Astrocyte (in vitro differentiated cells and primary cell): ENCODE results near the gene CTNNA3. TPM values are rescaled to one million over a fixed set of nuclear protein-coding genes. Genes with fewer than 3 reads are reported as not detected.

Experiments
- DNase-seq: peaks from one replicate; pipeline ENCODE4 v3.0.0-alpha.2; 2010; ENCODE audit warnings: low read depth
- FAIRE-seq: peaks from 2 replicates; lab custom pipeline; 2011; peaks lifted over from hg19 to GRCh38; lab: Jason Lieb, UNC
- H2AFZ ChIP-seq: 2 replicates; pipeline ENCODE4 v1.6.0; 2012; ENCODE audit warnings: low read depth, low read length, inconsistent platforms
- H3K27ac ChIP-seq: 2 replicates; pipeline ENCODE4 v1.5.1; 2011; ENCODE audit warnings: low read depth, low read length, inconsistent platforms
- H3K27me3 ChIP-seq: 2 replicates; pipeline ENCODE4 v1.6.0; 2011; ENCODE audit warnings: low read length, inconsistent platforms; ENCODE audit not compliant: insufficient read depth
- H3K36me3 ChIP-seq: 2 replicates; pipeline ENCODE4 v1.5.1; 2011; ENCODE audit warnings: low read length, inconsistent platforms; ENCODE audit not compliant: insufficient read depth
- H3K4me1 ChIP-seq: 2 replicates; pipeline ENCODE4 v1.5.1; 2011; ENCODE audit warnings: low read length, inconsistent platforms; ENCODE audit not compliant: insufficient read depth
- H3K4me2 ChIP-seq: 2 replicates; pipeline ENCODE4 v1.6.0; 2012; ENCODE audit warnings: low read length, inconsistent platforms
- H3K4me3 ChIP-seq: 2 replicates; pipeline ENCODE4 v1.5.1; 2011; ENCODE audit warnings: low read depth, mild to moderate bottlenecking, low read length, inconsistent platforms; ENCODE audit not compliant: insufficient read depth
- H3K79me2 ChIP-seq: 2 replicates; pipeline ENCODE4 v1.6.0; 2012; ENCODE audit warnings: mild to moderate bottlenecking, low read length, inconsistent platforms; ENCODE audit not compliant: insufficient read depth
- H3K9ac ChIP-seq: 2 replicates; pipeline ENCODE4 v1.6.0; 2012; ENCODE audit warnings: mild to moderate bottlenecking, low read length, inconsistent platforms
- H3K9me3 ChIP-seq: 2 replicates; pipeline ENCODE4 v1.5.1; 2012; ENCODE audit warnings: low read depth, mild to moderate bottlenecking, low read length, inconsistent platforms; ENCODE audit not compliant: insufficient read depth
- H4K20me1 ChIP-seq: 2 replicates; pipeline ENCODE4 v1.6.0; 2012; ENCODE audit warnings: low read length, inconsistent platforms; ENCODE audit not compliant: insufficient read depth
- H3K27ac Mint-ChIP-seq: one replicate; pipeline ENCODE4 v1.8.0; 2021; ENCODE audit warnings: mild to moderate bottlenecking, mixed read lengths; ENCODE audit not compliant: unreplicated experiment
- H3K27me3 Mint-ChIP-seq: one replicate; pipeline ENCODE4 v1.8.0; 2021; ENCODE audit warnings: low read depth, mixed read lengths; ENCODE audit not compliant: unreplicated experiment
- H3K36me3 Mint-ChIP-seq: one replicate; pipeline ENCODE4 v1.8.0; 2021; ENCODE audit warnings: low read depth, mixed read lengths; ENCODE audit not compliant: unreplicated experiment
- H3K4me1 Mint-ChIP-seq: one replicate; pipeline ENCODE4 v1.8.0; 2021; ENCODE audit warnings: low read depth, mixed read lengths; ENCODE audit not compliant: unreplicated experiment
- H3K4me3 Mint-ChIP-seq: one replicate; pipeline ENCODE4 v1.8.0; 2021; ENCODE audit warnings: mild to moderate bottlenecking, moderate library complexity, mixed read lengths; ENCODE audit not compliant: unreplicated experiment
- H3K9me3 Mint-ChIP-seq: one replicate; pipeline ENCODE4 v1.8.0; 2021; ENCODE audit warnings: mild to moderate bottlenecking, mixed read lengths; ENCODE audit not compliant: unreplicated experiment
- CTCF ChIP-seq: IDR thresholded peaks from 2 replicates; pipeline ENCODE4 v1.5.1; 2011; ENCODE audit warnings: low read depth, mild to moderate bottlenecking, inconsistent platforms, low read length, moderate library complexity; ENCODE audit not compliant: insufficient read depth
- EZH2 ChIP-seq: IDR thresholded peaks from 2 replicates; pipeline ENCODE4 v1.6.1; 2012; ENCODE audit warnings: mild to moderate bottlenecking, low read length, inconsistent platforms; ENCODE audit not compliant: insufficient read depth
- total RNA-seq: library from RNA; stranded (reverse); gene quantifications from 2 replicates; pipeline ENCODE4 v1.2.1, GENCODE V29; 2021

The CTNNA3 gene
- total RNA-seq, 1 donor from 2014 or later, result 0.73 TPM

- Histone ChIP-seq H3K27me3 (no peaks in the 10 kb centered on the region), H3K4me2 (no peak overlapping the region), H4K20me1 (no peaks in the 10 kb centered on the region), H3K27ac (no peak overlapping the region), H3K9ac (no peak overlapping the region), H3K79me2 (no peaks in the 10 kb centered on the region), H3K36me3 (no peaks in the 10 kb centered on the region), H3K4me1 (no peaks in the 10 kb centered on the region), H3K4me3 (no peak overlapping the region), H3K9me3 (no peaks in the 10 kb centered on the region), H2AFZ (no peak overlapping the region)
- Mint-ChIP-seq H3K9me3 (no peaks in the 10 kb centered on the region), H3K27ac (no peak overlapping the region), H3K27me3 (no peaks in the 10 kb centered on the region), H3K4me1 (peaks cover 14% of the 10 kb centered on the region), H3K36me3 (no peaks in the 10 kb centered on the region), H3K4me3 (no peak overlapping the region)
- DNase-seq (peak; percentile 41), FAIRE-seq (no peak)
- TF ChIP-seq CTCF (no peak), EZH2 (no peak)
Observed at GRCh38 chr10:67668448-67668847, 27.5 kb downstream of the CTNNA3 start.

GRCh38 chr10:67667035-67667425, 29.0 kb downstream of the CTNNA3 start:
- H3K9ac ChIP-seq, result no peak overlapping the region
- H3K4me1 ChIP-seq, result no peaks in the 10 kb centered on the region
- DNase-seq (no peak), FAIRE-seq (no peak)
- H2AFZ ChIP-seq, result no peak overlapping the region
- no peak overlapping the region for H3K27ac ChIP-seq
- no peak overlapping the region for H3K4me3 ChIP-seq
- TF ChIP-seq CTCF (no peak), EZH2 (no peak)
- Mint-ChIP-seq H3K27me3 (no peaks in the 10 kb centered on the region), H3K4me3 (no peak overlapping the region), H3K36me3 (no peaks in the 10 kb centered on the region), H3K9me3 (no peaks in the 10 kb centered on the region), H3K27ac (no peak overlapping the region), H3K4me1 (peaks cover 14% of the 10 kb centered on the region)
- no peak overlapping the region for H3K4me2 ChIP-seq
- H3K9me3 ChIP-seq, result no peaks in the 10 kb centered on the region
- no peaks in the 10 kb centered on the region for H3K79me2 ChIP-seq
- H3K27me3 ChIP-seq, result no peaks in the 10 kb centered on the region
- no peaks in the 10 kb centered on the region for H3K36me3 ChIP-seq
- H4K20me1 ChIP-seq, result no peaks in the 10 kb centered on the region

GRCh38 chr10:67666416-67667034, 29.5 kb downstream of the CTNNA3 start:
- Histone ChIP-seq H2AFZ (no peak overlapping the region), H3K9ac (no peak overlapping the region), H3K27ac (no peak overlapping the region), H3K4me1 (no peaks in the 10 kb centered on the region), H3K79me2 (no peaks in the 10 kb centered on the region), H4K20me1 (no peaks in the 10 kb centered on the region), H3K27me3 (no peaks in the 10 kb centered on the region), H3K9me3 (no peaks in the 10 kb centered on the region), H3K4me2 (no peak overlapping the region), H3K36me3 (no peaks in the 10 kb centered on the region), H3K4me3 (no peak overlapping the region)
- Mint-ChIP-seq H3K4me3 (no peak overlapping the region), H3K27ac (peak overlapping the region; percentile 89), H3K9me3 (no peaks in the 10 kb centered on the region), H3K4me1 (peaks cover 14% of the 10 kb centered on the region), H3K36me3 (no peaks in the 10 kb centered on the region), H3K27me3 (no peaks in the 10 kb centered on the region)
- DNase-seq (peak; percentile 1), FAIRE-seq (no peak)
- peak; percentile 53 for TF ChIP-seq CTCF
- no peak for TF ChIP-seq EZH2
